SK-N-SH treated with all-trans-retinoic acid at 6 μM for 48 hours (cell line): ENCODE data around the gene NUMBL.
"Not testable (repeated sequence)": the region's sequence is repeated elsewhere in the genome, so short reads cannot be mapped to it uniquely, and the experiment has no call there.

Experiments
- ARNTL ChIP-seq: fragments of 450-650 bp; formaldehyde crosslinking; IDR thresholded peaks from 2 replicates; pipeline ENCODE4 v1.5.0; 2020; ENCODE audit warnings: low read depth, mild to moderate bottlenecking, moderate library complexity, borderline replicate concordance
- BACH2 ChIP-seq: fragments of 250-450 bp; sonication (Bioruptor Pico); IDR thresholded peaks from 2 replicates; pipeline ENCODE4 v1.9.0; 2021; ENCODE audit warnings: mild to moderate bottlenecking, borderline replicate concordance
- CSDC2 ChIP-seq: fragments of 250-450 bp; sonication (Bioruptor Pico); IDR thresholded peaks from 2 replicates; pipeline ENCODE4 v1.5.0; 2020; ENCODE audit warnings: mild to moderate bottlenecking, moderate library complexity
- GLIS3 ChIP-seq: fragments of 250-450 bp; sonication (Bioruptor Pico); IDR thresholded peaks from 2 replicates; pipeline ENCODE4 v1.5.0; 2020; ENCODE audit warnings: mild to moderate bottlenecking, moderate library complexity
- OSR1 ChIP-seq: fragments of 250-450 bp; sonication (Bioruptor Pico); IDR thresholded peaks from 2 replicates; pipeline ENCODE4 v1.8.0; 2022; ENCODE audit warnings: moderate library complexity, mild to moderate bottlenecking, inconsistent platforms
- PPARA ChIP-seq: fragments of 250-450 bp; sonication (Bioruptor Pico); IDR thresholded peaks from 2 replicates; pipeline ENCODE4 v1.5.0; 2020; ENCODE audit warnings: mild to moderate bottlenecking, borderline replicate concordance
- TCF4 ChIP-seq: fragments of 250-450 bp; sonication (Bioruptor Pico); IDR thresholded peaks from 2 replicates; pipeline ENCODE4 v1.8.0; 2021; ENCODE audit warnings: mild to moderate bottlenecking, moderate library complexity, borderline replicate concordance
- ZFP30 ChIP-seq: fragments of 450-650 bp; formaldehyde crosslinking; IDR thresholded peaks from 2 replicates; pipeline ENCODE4 v1.5.0; 2022; ENCODE audit warnings: mild to moderate bottlenecking, moderate library complexity
- ZNF565 ChIP-seq: fragments of 450-650 bp; formaldehyde crosslinking; conservative IDR thresholded peaks from 2 replicates; pipeline ENCODE4 v1.5.0; 2020; ENCODE audit warnings: low read depth, mild to moderate bottlenecking, moderate library complexity
- ZNF70 ChIP-seq: fragments of 450-650 bp; formaldehyde crosslinking; IDR thresholded peaks from 2 replicates; pipeline ENCODE4 v1.5.0; 2020; ENCODE audit warnings: mild to moderate bottlenecking, moderate library complexity
- TF ChIP-seq, protein P1 (sequence below): fragments of 250-450 bp; sonication (Bioruptor Pico); IDR thresholded peaks from 2 replicates; pipeline ENCODE4 v1.5.1; 2020; ENCODE audit warnings: low read depth, mild to moderate bottlenecking, moderate library complexity
- TF ChIP-seq, protein P2 (sequence below): fragments of 250-450 bp; sonication (Bioruptor Pico); IDR thresholded peaks from 2 replicates; pipeline ENCODE4 v1.8.0; 2020; ENCODE audit warnings: mild to moderate bottlenecking, moderate library complexity, borderline replicate concordance
- TF ChIP-seq, protein P3 (sequence below): fragments of 250-450 bp; sonication (Bioruptor Pico); IDR thresholded peaks from 2 replicates; pipeline ENCODE4 v1.5.1; 2021; ENCODE audit warnings: mild to moderate bottlenecking, moderate library complexity

DNA sequence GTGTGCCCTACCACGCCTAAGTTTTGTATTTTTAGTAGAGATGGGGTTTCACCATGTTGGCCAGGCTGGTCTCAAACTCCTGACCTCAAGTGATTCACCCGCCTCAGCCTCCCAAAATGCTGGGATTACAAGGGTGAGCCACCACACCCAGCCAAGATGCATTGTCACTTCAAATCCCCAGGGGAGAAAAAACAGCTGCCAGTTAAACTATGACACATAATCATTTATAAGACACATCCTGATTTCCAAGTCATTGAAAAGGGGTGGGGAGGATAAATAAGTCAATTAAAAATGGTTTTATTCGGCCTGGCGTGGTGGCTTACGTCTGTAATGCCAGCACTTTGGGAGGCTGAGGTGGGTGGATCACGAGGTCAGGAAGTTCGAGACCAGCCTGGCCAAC lies 34.8 kb downstream of the NUMBL start:
- not testable (repeated sequence) for TF ChIP-seq ZNF70 (CRISPR knock-in tag); CSDC2 (CRISPR knock-in tag); BACH2 (CRISPR knock-in tag); TCF4; ZFP30 (CRISPR knock-in tag); GLIS3 (CRISPR knock-in tag); OSR1; PPARA; ZNF565 (CRISPR knock-in tag); ARNTL
- TF ChIP-seq, protein P1, sequence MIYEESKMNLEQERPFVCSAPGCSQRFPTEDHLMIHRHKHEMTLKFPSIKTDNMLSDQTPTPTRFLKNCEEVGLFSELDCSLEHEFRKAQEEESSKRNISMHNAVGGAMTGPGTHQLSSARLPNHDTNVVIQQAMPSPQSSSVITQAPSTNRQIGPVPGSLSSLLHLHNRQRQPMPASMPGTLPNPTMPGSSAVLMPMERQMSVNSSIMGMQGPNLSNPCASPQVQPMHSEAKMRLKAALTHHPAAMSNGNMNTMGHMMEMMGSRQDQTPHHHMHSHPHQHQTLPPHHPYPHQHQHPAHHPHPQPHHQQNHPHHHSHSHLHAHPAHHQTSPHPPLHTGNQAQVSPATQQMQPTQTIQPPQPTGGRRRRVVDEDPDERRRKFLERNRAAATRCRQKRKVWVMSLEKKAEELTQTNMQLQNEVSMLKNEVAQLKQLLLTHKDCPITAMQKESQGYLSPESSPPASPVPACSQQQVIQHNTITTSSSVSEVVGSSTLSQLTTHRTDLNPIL (CRISPR knock-in tag) = not testable (repeated sequence)
- TF ChIP-seq, protein P2, sequence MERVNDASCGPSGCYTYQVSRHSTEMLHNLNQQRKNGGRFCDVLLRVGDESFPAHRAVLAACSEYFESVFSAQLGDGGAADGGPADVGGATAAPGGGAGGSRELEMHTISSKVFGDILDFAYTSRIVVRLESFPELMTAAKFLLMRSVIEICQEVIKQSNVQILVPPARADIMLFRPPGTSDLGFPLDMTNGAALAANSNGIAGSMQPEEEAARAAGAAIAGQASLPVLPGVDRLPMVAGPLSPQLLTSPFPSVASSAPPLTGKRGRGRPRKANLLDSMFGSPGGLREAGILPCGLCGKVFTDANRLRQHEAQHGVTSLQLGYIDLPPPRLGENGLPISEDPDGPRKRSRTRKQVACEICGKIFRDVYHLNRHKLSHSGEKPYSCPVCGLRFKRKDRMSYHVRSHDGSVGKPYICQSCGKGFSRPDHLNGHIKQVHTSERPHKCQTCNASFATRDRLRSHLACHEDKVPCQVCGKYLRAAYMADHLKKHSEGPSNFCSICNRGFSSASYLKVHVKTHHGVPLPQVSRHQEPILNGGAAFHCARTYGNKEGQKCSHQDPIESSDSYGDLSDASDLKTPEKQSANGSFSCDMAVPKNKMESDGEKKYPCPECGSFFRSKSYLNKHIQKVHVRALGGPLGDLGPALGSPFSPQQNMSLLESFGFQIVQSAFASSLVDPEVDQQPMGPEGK (CRISPR knock-in tag) = not testable (repeated sequence)
- TF ChIP-seq, protein P3, sequence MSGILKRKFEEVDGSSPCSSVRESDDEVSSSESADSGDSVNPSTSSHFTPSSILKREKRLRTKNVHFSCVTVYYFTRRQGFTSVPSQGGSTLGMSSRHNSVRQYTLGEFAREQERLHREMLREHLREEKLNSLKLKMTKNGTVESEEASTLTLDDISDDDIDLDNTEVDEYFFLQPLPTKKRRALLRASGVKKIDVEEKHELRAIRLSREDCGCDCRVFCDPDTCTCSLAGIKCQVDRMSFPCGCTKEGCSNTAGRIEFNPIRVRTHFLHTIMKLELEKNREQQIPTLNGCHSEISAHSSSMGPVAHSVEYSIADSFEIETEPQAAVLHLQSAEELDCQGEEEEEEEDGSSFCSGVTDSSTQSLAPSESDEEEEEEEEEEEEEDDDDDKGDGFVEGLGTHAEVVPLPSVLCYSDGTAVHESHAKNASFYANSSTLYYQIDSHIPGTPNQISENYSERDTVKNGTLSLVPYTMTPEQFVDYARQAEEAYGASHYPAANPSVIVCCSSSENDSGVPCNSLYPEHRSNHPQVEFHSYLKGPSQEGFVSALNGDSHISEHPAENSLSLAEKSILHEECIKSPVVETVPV (CRISPR knock-in tag) = not testable (repeated sequence)
